ENCODE results near the gene BICDL2. TPM values are rescaled to one million over a fixed set of nuclear protein-coding genes. Genes with fewer than 3 reads are reported as not detected.

BICDL2 gene
- total and polyA plus RNA-seq, 2 of the 4 experiments (the other 2 are of a cell fraction), result 0.17 to 0.18 TPM

- Histone ChIP-seq H3K4me1 (ENCODE audit: control insufficient read depth, insufficient read depth, low read length) (peaks cover 9% of the 10 kb centered on the region), H2AFZ (replicated peaks; ENCODE audit: low read length, poor library complexity) (no peak overlapping the region)
- CTCF ChIA-PET, result interaction anchor here (0.8 kb wide), 1 partner anchor 22 kb away, joined by 5 read pairs; no protein-coding TSS in a partner anchor
Measured at GRCh38 chr16:3026003-3026378, 10.8 kb downstream of the BICDL2 start.

More at GRCh38 chr16:3026003-3026378, 10.8 kb downstream of the BICDL2 start:
- Histone ChIP-seq H3K9me3 (ENCODE audit: control insufficient read depth, insufficient read depth, low read length) (no peaks in the 10 kb centered on the region), H3K9ac (ENCODE audit: low read depth, low read length) (no peak overlapping the region), H2BK120ac (ENCODE audit: low read depth, low read length) (no peak overlapping the region), H2AK9ac (replicated peaks; ENCODE audit: low read depth, low read length, poor library complexity) (no peak overlapping the region), H3K79me1 (ENCODE audit: low read depth in 1 of 2, low read length in 2 of 2) (peaks cover 0 to 19% of the 10 kb centered on the region in 2 experiments; a peak in 2 of 4 replicates), H4K5ac (ENCODE audit: low read depth, low read length) (no peak overlapping the region), H2AK5ac (ENCODE audit: low read depth, low read length) (no peak overlapping the region), H3K27ac (ENCODE audit: insufficient read depth, low read length) (no peak overlapping the region), H3K4ac (ENCODE audit: low read depth, low read length) (no peak overlapping the region), H3K14ac (replicated peaks; ENCODE audit: low read depth, low read length) (no peak overlapping the region), H3K4me3 (ENCODE audit: insufficient read depth, low read depth, low read length) (no peak overlapping the region), H4K91ac (ENCODE audit: insufficient read depth, low read depth, low read length) (no peak overlapping the region), H2BK5ac (ENCODE audit: low read depth, low read length, poor library complexity, severe bottlenecking) (no peak overlapping the region), H3K27me3 (ENCODE audit: control insufficient read depth, insufficient read depth, low read length) (peaks cover 13% of the 10 kb centered on the region; the same call in 1 of the 2 replicates), H4K20me1 (ENCODE audit: insufficient read depth, low read length) (peaks cover 32% of the 10 kb centered on the region), H3K4me2 (ENCODE audit: low read depth, low read length) (no peak overlapping the region), H3K9me1 (ENCODE audit: insufficient read depth, low read length) (no peaks in the 10 kb centered on the region), H3K36me3 (ENCODE audit: control insufficient read depth, insufficient read depth, low read length) (peaks cover 22% of the 10 kb centered on the region), H3K56ac (ENCODE audit: extremely low read depth, insufficient read depth, low read length) (no peak overlapping the region), H2BK15ac (ENCODE audit: low read depth, low read length) (no peak overlapping the region), H3K18ac (ENCODE audit: low read depth, low read length) (no peak overlapping the region), H2BK20ac (ENCODE audit: low read depth, low read length) (no peak overlapping the region), H3K23ac (ENCODE audit: low read depth, low read length) (no peak overlapping the region), H4K8ac (ENCODE audit: low read depth in 2 of 2, low read length in 2 of 2) (no peak overlapping the region)
- no TSS peak for BruUV-seq (replicated peaks)
- TF ChIP-seq CTCF (conservative IDR thresholded peaks at IDR 0.05; ENCODE audit: low read depth, low read length), result no peak
- TF ChIP-seq POLR2A (IDR thresholded peaks at IDR 0.05; ENCODE audit: low read depth, low read length), result no peak
- TF ChIP-seq MAZ (IDR thresholded peaks at IDR 0.05; ENCODE audit: borderline replicate concordance, low read depth, low read length), result no peak
- TF ChIP-seq SMC3 (IDR thresholded peaks at IDR 0.05; ENCODE audit: low read depth, low read length), result no peak
- TF ChIP-seq RAD21 (IDR thresholded peaks at IDR 0.05; ENCODE audit: low read length), result no peak
- no peak for TF ChIP-seq CHD1 (IDR thresholded peaks at IDR 0.05; ENCODE audit: low read depth, low read length)
- TF ChIP-seq FOS (IDR thresholded peaks at IDR 0.05; ENCODE audit: low read depth, low read length), result no peak
- TF ChIP-seq NFE2L2 (IDR thresholded peaks at IDR 0.05; ENCODE audit: low read depth, low read length), result no peak
- no peak for TF ChIP-seq RCOR1 (IDR thresholded peaks at IDR 0.05; ENCODE audit: insufficient replicate concordance, low read length)
- TF ChIP-seq, protein P1, sequence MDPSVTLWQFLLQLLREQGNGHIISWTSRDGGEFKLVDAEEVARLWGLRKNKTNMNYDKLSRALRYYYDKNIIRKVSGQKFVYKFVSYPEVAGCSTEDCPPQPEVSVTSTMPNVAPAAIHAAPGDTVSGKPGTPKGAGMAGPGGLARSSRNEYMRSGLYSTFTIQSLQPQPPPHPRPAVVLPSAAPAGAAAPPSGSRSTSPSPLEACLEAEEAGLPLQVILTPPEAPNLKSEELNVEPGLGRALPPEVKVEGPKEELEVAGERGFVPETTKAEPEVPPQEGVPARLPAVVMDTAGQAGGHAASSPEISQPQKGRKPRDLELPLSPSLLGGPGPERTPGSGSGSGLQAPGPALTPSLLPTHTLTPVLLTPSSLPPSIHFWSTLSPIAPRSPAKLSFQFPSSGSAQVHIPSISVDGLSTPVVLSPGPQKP (IDR thresholded peaks at IDR 0.05; ENCODE audit: borderline replicate concordance, low read depth, low read length), result no peak
- TF ChIP-seq MAFK (IDR thresholded peaks at IDR 0.05; ENCODE audit: low read depth, low read length), result no peak
- TF ChIP-seq, protein P2, sequence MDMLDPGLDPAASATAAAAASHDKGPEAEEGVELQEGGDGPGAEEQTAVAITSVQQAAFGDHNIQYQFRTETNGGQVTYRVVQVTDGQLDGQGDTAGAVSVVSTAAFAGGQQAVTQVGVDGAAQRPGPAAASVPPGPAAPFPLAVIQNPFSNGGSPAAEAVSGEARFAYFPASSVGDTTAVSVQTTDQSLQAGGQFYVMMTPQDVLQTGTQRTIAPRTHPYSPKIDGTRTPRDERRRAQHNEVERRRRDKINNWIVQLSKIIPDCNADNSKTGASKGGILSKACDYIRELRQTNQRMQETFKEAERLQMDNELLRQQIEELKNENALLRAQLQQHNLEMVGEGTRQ (IDR thresholded peaks at IDR 0.05; ENCODE audit: low read depth, low read length), result no peak
- no peak for TF ChIP-seq MXI1 (IDR thresholded peaks at IDR 0.05; ENCODE audit: borderline replicate concordance, low read depth, low read length)
- no peak for TF ChIP-seq CEBPB (IDR thresholded peaks at IDR 0.05; ENCODE audit: low read depth, low read length)
- TF ChIP-seq RFX5 (IDR thresholded peaks at IDR 0.05; ENCODE audit: low read depth, low read length), result no peak
- TF ChIP-seq BHLHE40 (IDR thresholded peaks at IDR 0.05; ENCODE audit: low read depth, low read length), result no peak
- dilution Hi-C loops (cut with HindIII; ENCODE audit: low sequenced_read_pairs, unreplicated experiment), result no loop called here
- intact Hi-C loops (cut with micrococcal nuclease), result no loop called here
- POLR2A ChIA-PET (ENCODE audit: unreplicated experiment), result no interaction called here
- WGBS, 2 experiments (ENCODE audit: extremely low coverage in 2 of 2, insufficient read length in 1 of 2), result no CpG with 5 or more reads among the region's 8 CpGs
- DNase-seq (no peak), ATAC-seq (ENCODE audit: low read depth) (no peak)
- in situ Hi-C loops (cut with MboI; ENCODE audit: low sequenced_read_pairs), result no loop called here

Measured in IMR-90 (cell line).